Mucosa of rectum (tissue), 2 donors: ENCODE measurements around the gene OR52H1.
"Not testable (repeated sequence)": the region's sequence is repeated elsewhere in the genome, so short reads cannot be mapped to it uniquely, and the experiment has no call there.

Experiments used
- H3K27ac ChIP-seq, 2 donors: one replicate each; pipeline ENCODE4 v1.7.0; 2013; ENCODE audit warnings: inconsistent platforms in 2 of 2, low read depth in 2 of 2, low read length in 2 of 2
- H3K27me3 ChIP-seq, 2 donors: one replicate each; pipeline ENCODE4 v1.7.0; 2013; ENCODE audit warnings: low read length in 2 of 2; ENCODE audit not compliant: control insufficient read depth in 2 of 2, insufficient read depth in 2 of 2
- H3K36me3 ChIP-seq, 2 donors: one replicate each; pipeline ENCODE4 v1.7.0; 2013; ENCODE audit warnings: low read length in 2 of 2; ENCODE audit not compliant: control insufficient read depth in 2 of 2, insufficient read depth in 2 of 2
- H3K4me1 ChIP-seq, 2 donors: one replicate each; pipeline ENCODE4 v1.7.0; 2013; ENCODE audit warnings: low read length in 2 of 2, mild to moderate bottlenecking in 1 of 2; ENCODE audit not compliant: control insufficient read depth in 2 of 2, insufficient read depth in 2 of 2
- H3K4me3 ChIP-seq, 2 donors: one replicate each; pipeline ENCODE4 v1.7.0; 2013; ENCODE audit warnings: low read length in 2 of 2
- H3K9ac ChIP-seq, 2 donors: one replicate each; pipeline ENCODE4 v1.7.0; 2013; ENCODE audit warnings: low read length in 2 of 2, low read depth in 1 of 2, mild to moderate bottlenecking in 1 of 2
- H3K9me3 ChIP-seq, 2 donors: one replicate each; pipeline ENCODE4 v1.7.0; 2013; ENCODE audit warnings: low read length in 2 of 2; ENCODE audit not compliant: control insufficient read depth in 2 of 2
- donor health status: healthy.
- donor health status: Normal muscosa, but diverticular disease.

Gene OR52H1

GRCh38 chr11:5548440-5548839 lies at the start of gene OR52H1:
Gene OR52H1 (minus strand): TSS chr11:5548540. CDS start chr11:5545505, 3,035 bp downstream.
- H3K36me3 ChIP-seq, result no peaks in the 10 kb centered on the region
- H3K27me3 ChIP-seq, result no peaks in the 10 kb centered on the region
- H3K27ac ChIP-seq, result no peak within 1 kb of the TSS
- H3K4me3 ChIP-seq, result no peak within 1 kb of the TSS
- H3K9me3 ChIP-seq, result no peaks in the 10 kb centered on the region
- H3K4me1 ChIP-seq, result no peaks in the 10 kb centered on the region
- no peak within 1 kb of the TSS for H3K9ac ChIP-seq

GRCh38 chr11:5597953-5598352 lies 49.6 kb upstream of the OR52H1 start:
- no peak overlapping the region for H3K27ac ChIP-seq

GRCh38 chr11:5596607-5597201 lies 48.4 kb upstream of the OR52H1 start, which contains the start of gene TRIM6:
Gene TRIM6 (plus strand): TSS chr11:5596637. CDS start chr11:5596898, 261 bp downstream.
- no peaks in the 10 kb centered on the region for H3K4me1 ChIP-seq
- H3K9ac ChIP-seq, result peak within 1 kb of the TSS; percentile 20 to 68
- no peaks in the 10 kb centered on the region for H3K36me3 ChIP-seq
- H3K27ac ChIP-seq, result no peak within 1 kb of the TSS
- H3K4me3 ChIP-seq, result peak within 1 kb of the TSS; percentile 61 to 77
- H3K9me3 ChIP-seq, result no peaks in the 10 kb centered on the region
- H3K27me3 ChIP-seq, result no peaks in the 10 kb centered on the region

More at GRCh38 chr11:5597953-5598352, 49.6 kb upstream of the OR52H1 start:
- Histone ChIP-seq H3K27me3 (no peaks in the 10 kb centered on the region), H3K4me3 (no peak overlapping the region), H3K4me1 (no peaks in the 10 kb centered on the region), H3K9ac (no peak overlapping the region), H3K36me3 (no peaks in the 10 kb centered on the region), H3K9me3 (no peaks in the 10 kb centered on the region)

- no peak overlapping the region for H3K4me3 ChIP-seq
Measured at GRCh38 chr11:5593146-5593545, 44.8 kb upstream of the OR52H1 start.

DNA sequence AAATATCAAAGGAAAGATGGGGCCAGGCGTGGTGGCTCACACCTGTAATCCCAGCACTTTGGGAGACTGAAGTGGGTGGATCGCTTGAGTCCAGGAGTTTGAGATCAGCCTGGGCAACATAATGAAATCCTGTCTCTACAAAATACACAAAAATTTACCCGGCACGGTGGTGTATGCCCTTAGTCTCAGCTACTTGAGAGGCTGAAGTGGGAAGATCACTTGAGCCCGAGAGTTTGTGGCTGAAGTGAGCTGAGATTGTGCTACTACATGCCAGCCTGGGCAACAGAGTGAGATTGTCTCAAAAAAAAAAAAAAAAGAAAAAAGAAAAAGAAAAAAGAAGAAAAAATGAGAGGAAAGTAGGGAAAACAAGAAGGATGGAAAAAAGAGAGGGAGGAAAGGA lies 44.3 kb upstream of the OR52H1 start:
- Histone ChIP-seq H3K27me3 (no peaks in the 10 kb centered on the region), H3K9me3 (no peaks in the 10 kb centered on the region), H3K36me3 (no peaks in the 10 kb centered on the region), H3K27ac (no peak overlapping the region), H3K4me3 (no peak overlapping the region), H3K4me1 (no peaks in the 10 kb centered on the region), H3K9ac (no peak overlapping the region)

More at GRCh38 chr11:5593146-5593545, 44.8 kb upstream of the OR52H1 start:
- Histone ChIP-seq H3K36me3 (no peaks in the 10 kb centered on the region), H3K27ac (no peak overlapping the region), H3K9ac (no peak overlapping the region), H3K9me3 (no peaks in the 10 kb centered on the region), H3K27me3 (no peaks in the 10 kb centered on the region), H3K4me1 (no peaks in the 10 kb centered on the region)

DNA sequence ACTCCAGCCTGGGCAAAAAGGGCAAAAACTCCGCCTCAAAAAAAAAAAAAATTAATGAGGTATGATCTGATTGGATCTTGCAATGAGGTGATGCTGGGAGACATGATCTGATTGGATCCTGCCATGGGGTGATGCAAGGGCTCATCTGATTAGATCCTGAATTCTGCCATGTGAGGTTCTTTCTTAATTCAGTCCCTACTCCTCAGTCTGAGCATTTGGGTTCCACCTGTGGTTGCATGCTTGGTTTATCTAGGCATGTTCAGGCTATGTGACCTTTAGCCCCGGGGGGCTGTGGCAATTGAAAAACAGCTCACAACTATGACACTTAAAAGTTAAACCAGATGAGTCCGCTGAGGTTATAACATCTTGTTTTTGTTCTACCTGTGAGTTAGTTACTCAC lies 43.3 kb upstream of the OR52H1 start:
- Histone ChIP-seq H3K4me3 (no peak overlapping the region), H3K9ac (no peak overlapping the region), H3K4me1 (no peaks in the 10 kb centered on the region), H3K27me3 (no peaks in the 10 kb centered on the region), H3K36me3 (no peaks in the 10 kb centered on the region), H3K27ac (no peak overlapping the region), H3K9me3 (no peaks in the 10 kb centered on the region)

DNA sequence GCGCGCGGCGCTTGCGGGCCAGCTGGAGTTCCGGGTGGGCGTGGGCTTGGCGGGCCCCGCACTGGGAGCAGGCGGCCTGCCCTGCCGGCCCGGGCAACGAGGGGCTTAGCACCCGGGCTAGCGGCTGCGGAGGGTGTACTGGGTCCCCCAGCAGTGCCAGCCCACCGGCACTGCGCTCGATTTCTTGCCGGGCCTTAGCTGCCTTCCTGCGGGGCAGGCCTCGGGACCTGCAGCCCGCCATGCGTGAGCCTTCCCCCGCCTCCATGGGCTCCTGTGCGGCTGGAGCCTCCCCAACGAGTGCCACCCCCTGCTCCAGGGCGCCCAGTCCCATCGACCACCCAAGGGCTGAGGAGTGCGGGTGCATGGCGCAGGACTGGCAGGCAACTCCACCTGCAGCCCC lies 41.6 kb upstream of the OR52H1 start:
- H3K4me3 ChIP-seq, H3K36me3 ChIP-seq, H3K9me3 ChIP-seq, H3K27me3 ChIP-seq, H3K27ac ChIP-seq, H3K9ac ChIP-seq, H3K4me1 ChIP-seq: not testable (repeated sequence)

DNA sequence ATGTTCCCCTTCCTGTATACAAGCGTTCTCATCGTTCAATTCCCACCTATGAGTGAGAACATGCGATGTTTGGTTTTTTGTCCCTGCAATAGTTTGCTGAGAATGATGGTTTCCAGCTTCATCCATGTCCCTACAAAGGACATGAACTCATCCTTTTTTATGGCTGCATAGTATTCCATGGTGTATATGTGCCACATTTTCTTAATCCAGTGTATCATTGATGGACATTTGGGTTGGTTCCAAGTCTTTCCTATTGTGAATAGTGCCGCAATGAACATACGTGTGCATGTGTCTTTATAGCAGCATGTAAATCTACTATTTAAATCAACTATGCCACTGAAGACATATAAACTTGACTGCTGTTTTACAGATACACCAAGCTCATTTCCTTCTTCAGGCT lies 36.1 kb upstream of the OR52H1 start:
- not testable (repeated sequence) for H3K36me3 ChIP-seq, H3K4me3 ChIP-seq, H3K27me3 ChIP-seq, H3K9me3 ChIP-seq, H3K9ac ChIP-seq, H3K27ac ChIP-seq, H3K4me1 ChIP-seq

GRCh38 chr11:5581014-5581413 lies 32.7 kb upstream of the OR52H1 start:
- no peak overlapping the region for H3K9ac ChIP-seq
- H3K4me1 ChIP-seq, result no peaks in the 10 kb centered on the region
- no peaks in the 10 kb centered on the region for H3K36me3 ChIP-seq
- H3K9me3 ChIP-seq, result no peaks in the 10 kb centered on the region
- H3K27ac ChIP-seq, result no peak overlapping the region
- H3K27me3 ChIP-seq, result no peaks in the 10 kb centered on the region
- no peak overlapping the region for H3K4me3 ChIP-seq

DNA sequence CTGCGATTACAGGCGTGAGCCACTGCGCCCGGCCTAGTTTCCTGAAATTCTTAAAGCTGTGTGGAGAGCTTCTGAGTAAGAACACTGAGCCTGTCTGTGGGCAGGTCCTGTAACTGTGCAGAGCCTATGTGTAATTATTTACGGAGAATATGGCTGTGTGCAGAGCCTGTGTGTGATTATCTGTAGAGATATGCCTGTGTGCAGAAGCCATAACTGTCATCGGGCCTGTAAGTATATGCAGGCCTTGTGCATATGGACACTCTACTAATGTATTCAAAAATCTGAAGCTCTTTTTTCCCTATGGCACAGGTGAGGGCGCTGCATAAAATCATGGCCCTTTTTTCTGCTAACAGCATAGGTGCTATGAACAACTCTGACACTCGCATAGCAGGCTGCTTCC lies 32.2 kb upstream of the OR52H1 start, which contains the start of gene OR52B6:
Gene OR52B6, plus strand, starts transcription at position 301 of the 400 bp plus-strand sequence. Its CDS starts 0 bp downstream, at position 301.
- Histone ChIP-seq H3K27ac (no peak within 1 kb of the TSS), H3K27me3 (no peaks in the 10 kb centered on the region)

More for the DNA sequence above, 32.2 kb upstream of the OR52H1 start, which contains the start of gene OR52B6:
- no peaks in the 10 kb centered on the region for H3K4me1 ChIP-seq
- no peak within 1 kb of the TSS for H3K4me3 ChIP-seq
- no peaks in the 10 kb centered on the region for H3K9me3 ChIP-seq
- no peaks in the 10 kb centered on the region for H3K36me3 ChIP-seq
- H3K9ac ChIP-seq, result no peak within 1 kb of the TSS
